Activated naive CD4-positive, alpha-beta T cell treated with anti-CD3 and anti-CD28 coated beads, Interleukin-2, amount 50 U/mL, for 72 hours (primary cell): ENCODE measurements around the gene GNPDA1. TPM values are rescaled to one million over a fixed set of nuclear protein-coding genes. Genes with fewer than 3 reads are reported as not detected.

Source experiments
- ATAC-seq, 2 donors: fragments of 150-1000 bp; cut with Tn5 transposase; 2 replicates each; pipeline ENCODE4 v1.10.0; 2021; ENCODE audit warnings: mild to moderate bottlenecking in 2 of 2, moderate library complexity in 2 of 2
- DNase-seq, 2 donors: peaks; one replicate each; pipeline ENCODE4 v3.0.0; 2021 to 2022; ENCODE audit warnings: low spot score in 2 of 2
- H3K27ac Mint-ChIP-seq, 2 donors: one replicate each; pipeline ENCODE4 v1.8.0; 2022; ENCODE audit warnings: mild to moderate bottlenecking in 2 of 2, mixed read lengths in 2 of 2
- H3K36me3 Mint-ChIP-seq, 2 donors: one replicate each; pipeline ENCODE4 v1.8.0; 2022; ENCODE audit warnings: mixed read lengths in 2 of 2
- H3K9me3 Mint-ChIP-seq, 2 donors: one replicate each; pipeline ENCODE4 v1.8.0; 2022; ENCODE audit warnings: mixed read lengths in 2 of 2
- total RNA-seq, 2 donors: library from RNA; stranded (reverse); gene quantifications; one replicate each; pipeline ENCODE4 v1.2.3, GENCODE V29; 2022

Gene GNPDA1
- total RNA-seq, 2 donors from 2014 or later: 162 to 166 TPM

GRCh38 chr5:141952020-141952419 is 60.8 kb downstream of the GNPDA1 start:
- H3K9me3 Mint-ChIP-seq: no peaks in the 10 kb centered on the region
- H3K27ac Mint-ChIP-seq: peak overlapping the region in 1 of 2 donors; percentile 11
- ATAC-seq: no peak

DNA sequence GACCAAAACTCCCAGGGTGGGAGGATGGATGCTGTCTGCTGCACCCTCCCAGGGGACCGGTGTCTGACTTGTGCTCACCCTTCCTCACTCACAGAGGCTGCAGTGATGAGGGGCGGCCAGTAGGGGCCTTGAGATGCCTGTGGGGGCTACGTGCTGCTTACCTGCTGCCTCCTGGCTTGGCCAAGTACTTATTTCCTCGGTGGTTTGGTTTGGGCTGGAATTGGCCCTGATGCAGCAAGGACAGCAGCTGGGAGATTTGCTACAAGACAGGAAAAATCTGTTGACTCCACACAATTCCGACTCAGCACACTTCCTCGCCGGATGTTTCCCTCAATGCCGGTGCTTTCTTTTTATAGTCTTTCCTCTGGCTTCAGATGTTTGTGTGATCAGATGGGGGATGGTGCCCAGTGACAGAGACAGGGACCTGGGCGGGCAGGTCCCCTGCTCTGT is 61.5 kb downstream of the GNPDA1 start:
- no peaks in the 10 kb centered on the region for H3K36me3 Mint-ChIP-seq
- no peaks in the 10 kb centered on the region for H3K9me3 Mint-ChIP-seq
- H3K27ac Mint-ChIP-seq: peak overlapping the region; percentile 11 to 40

More at GRCh38 chr5:141952020-141952419, 60.8 kb downstream of the GNPDA1 start:
- DNase-seq: no peak
- H3K36me3 Mint-ChIP-seq: no peaks in the 10 kb centered on the region

More for the DNA sequence above, 61.5 kb downstream of the GNPDA1 start:
- ATAC-seq (peak; percentile 29 to 84), DNase-seq (peak in 1 of 2 donors; percentile 39)

Other genes starting within 250 kb of the GNPDA1 start
- gene PCDH1, start 134.6 kb downstream of the GNPDA1 start, total RNA-seq: under 1 TPM in 1 of 2 donors, not detected in 1; 0.56 TPM
- 100 to 1,000 TPM in 1 of 2 donors, 10 to 100 TPM in 1; 69.7 to 101 TPM for gene DELE1, start 89.2 kb downstream of the GNPDA1 start, total RNA-seq
- gene PCDH12, start 54.8 kb downstream of the GNPDA1 start, total RNA-seq: under 1 TPM; 0.60 to 0.73 TPM
- gene RNF14, start 43.9 kb downstream of the GNPDA1 start, total RNA-seq: 10 to 100 TPM; 29.4 to 38.5 TPM
- gene NDFIP1, start 95.8 kb upstream of the GNPDA1 start, total RNA-seq: 10 to 100 TPM; 70.5 to 92.3 TPM